ENCODE measurements around the gene UGGT2.
"Not testable (repeated sequence)": the region's sequence is repeated elsewhere in the genome, so short reads cannot be mapped to it uniquely, and the experiment has no call there.

The UGGT2 gene

GRCh38 chr13:96051946-96052345 is 1.3 kb downstream of the UGGT2 start:
- not testable (repeated sequence) for DNase-seq (ENCODE audit: low read depth in 2 of 2)

- DNase-seq (ENCODE audit: low read depth in 2 of 2): not testable (repeated sequence)
These were observed 1.7 kb downstream of the UGGT2 start for GRCh38 chr13:96051491-96051890.

- not testable (repeated sequence) for DNase-seq (ENCODE audit: low read depth in 2 of 2)
These were observed 2.2 kb downstream of the UGGT2 start for GRCh38 chr13:96050955-96051354.

GRCh38 chr13:96046449-96047126 is 6.6 kb downstream of the UGGT2 start:
- DNase-seq (ENCODE audit: low read depth in 2 of 2): not testable (repeated sequence)

- no peak for DNase-seq (ENCODE audit: low read depth in 2 of 2)
These were observed 9.0 kb downstream of the UGGT2 start for GRCh38 chr13:96044238-96044637.

GRCh38 chr13:96041326-96042110 is 11.7 kb downstream of the UGGT2 start:
- DNase-seq (ENCODE audit: low read depth in 2 of 2): no peak

- DNase-seq (ENCODE audit: low read depth in 2 of 2): no peak
These were observed 16.7 kb downstream of the UGGT2 start for GRCh38 chr13:96036515-96036914.

GRCh38 chr13:96034662-96035061 is 18.5 kb downstream of the UGGT2 start:
- no peak for DNase-seq (ENCODE audit: low read depth in 2 of 2)

- no peak for DNase-seq (ENCODE audit: low read depth in 2 of 2)
These were observed 19.8 kb downstream of the UGGT2 start for GRCh38 chr13:96033220-96034015.

- no peak for DNase-seq (ENCODE audit: low read depth in 2 of 2)
These were observed 20.5 kb downstream of the UGGT2 start for GRCh38 chr13:96032717-96033116.

GRCh38 chr13:96029002-96029401 is 24.2 kb downstream of the UGGT2 start:
- no peak for DNase-seq (ENCODE audit: low read depth in 2 of 2)

- no peak for DNase-seq (ENCODE audit: low read depth in 2 of 2)
These were observed 25.7 kb downstream of the UGGT2 start for GRCh38 chr13:96027496-96027895.

- DNase-seq (ENCODE audit: low read depth in 2 of 2): no peak
These were observed 27.9 kb downstream of the UGGT2 start for GRCh38 chr13:96025283-96025682.

GRCh38 chr13:96020931-96021330 is 32.3 kb downstream of the UGGT2 start:
- DNase-seq (ENCODE audit: low read depth in 2 of 2): no peak

- DNase-seq (ENCODE audit: low read depth in 2 of 2): no peak
These were observed 33.0 kb downstream of the UGGT2 start for GRCh38 chr13:96020155-96020575.

- no peak for DNase-seq (ENCODE audit: low read depth in 2 of 2)
These were observed 35.1 kb downstream of the UGGT2 start for GRCh38 chr13:96018135-96018534.

GRCh38 chr13:96011291-96011872 is 41.8 kb downstream of the UGGT2 start:
- DNase-seq (ENCODE audit: low read depth in 2 of 2): no peak

- no peak for DNase-seq (ENCODE audit: low read depth in 2 of 2)
These were observed 49.9 kb downstream of the UGGT2 start for GRCh38 chr13:96003304-96003703.

- DNase-seq (ENCODE audit: low read depth in 2 of 2): no peak
These were observed 50.7 kb downstream of the UGGT2 start for GRCh38 chr13:96002322-96003131.

GRCh38 chr13:96000069-96000468 is 53.1 kb downstream of the UGGT2 start:
- DNase-seq (ENCODE audit: low read depth in 2 of 2): no peak

- DNase-seq (ENCODE audit: low read depth in 2 of 2): no peak
These were observed 65.4 kb downstream of the UGGT2 start for GRCh38 chr13:95987841-95988240.
